A172 (cell line): ENCODE data around the gene IL4I1. TPM values are rescaled to one million over a fixed set of nuclear protein-coding genes. Genes with fewer than 3 reads are reported as not detected.

ENCODE experiments used
- DNase-seq: peaks from one replicate; pipeline ENCODE4 v3.0.0-alpha.2; 2015; ENCODE audit warnings: low spot score
- total RNA-seq: library from RNA; depleted of rRNA; stranded (reverse); fragments of >200 nt; shearing (Covaris generic); gene quantifications from 2 replicates; pipeline ENCODE4 v1.2.3, GENCODE V29; 2014; rRNA removed

The IL4I1 gene
- total RNA-seq, 1 experiment from 2014 or later = 15.4 TPM

GRCh38 chr19:49851456-49852259 is 45.0 kb downstream of the IL4I1 start:
- DNase-seq = no peak

- peak; percentile 86 for DNase-seq
Measured at GRCh38 chr19:49850487-49851342, 46.0 kb downstream of the IL4I1 start, which contains the start of gene PTOV1. TSS of gene PTOV1 (plus strand) at chr19:49851159.

- no peak for DNase-seq
Measured at GRCh38 chr19:49850221-49850486, 46.5 kb downstream of the IL4I1 start.

- DNase-seq = no peak
Measured at GRCh38 chr19:49849433-49850220, 47.1 kb downstream of the IL4I1 start.

GRCh38 chr19:49848938-49849337 is 47.7 kb downstream of the IL4I1 start:
- DNase-seq = no peak

GRCh38 chr19:49847731-49848696 is 48.7 kb downstream of the IL4I1 start:
- DNase-seq = peak; percentile 94

- no peak for DNase-seq
Measured at GRCh38 chr19:49846408-49846807, 50.3 kb downstream of the IL4I1 start.

- no peak for DNase-seq
Measured at GRCh38 chr19:49845414-49845813, 51.3 kb downstream of the IL4I1 start.

GRCh38 chr19:49844138-49845095 is 52.3 kb downstream of the IL4I1 start:
- DNase-seq = no peak

GRCh38 chr19:49843265-49843664 is 53.4 kb downstream of the IL4I1 start:
- no peak for DNase-seq

GRCh38 chr19:49840736-49841249 is 55.9 kb downstream of the IL4I1 start:
- no peak for DNase-seq

GRCh38 chr19:49840321-49840720 is 56.4 kb downstream of the IL4I1 start:
- no peak for DNase-seq

- DNase-seq = no peak
Measured at GRCh38 chr19:49839713-49840112, 57.0 kb downstream of the IL4I1 start.

Other genes starting within 250 kb of the IL4I1 start
- 72.2 and 75.6 TPM in 2 replicates for gene IRF3, start 231.0 kb downstream of the IL4I1 start, total RNA-seq
- gene BCL2L12, start 231.0 kb downstream of the IL4I1 start, total RNA-seq = 21.8 and 24.5 TPM in 2 replicates
- gene PRMT1, start 219.6 kb downstream of the IL4I1 start, total RNA-seq = 485 and 504 TPM in 2 replicates
- 2.7 and 3.2 TPM in 2 replicates for gene ADM5, start 207.3 kb downstream of the IL4I1 start, total RNA-seq
- gene CPT1C, start 205.8 kb downstream of the IL4I1 start, total RNA-seq = 0.53 and 6.1 TPM in 2 replicates
- gene TSKS, start 133.6 kb downstream of the IL4I1 start, total RNA-seq = not detected in 2 replicates
- gene AP2A1, start 129.9 kb downstream of the IL4I1 start, total RNA-seq = 116 and 130 TPM in 2 replicates
- 17.6 and 19.0 TPM in 2 replicates for gene FUZ, start 83.6 kb downstream of the IL4I1 start, total RNA-seq
- 28.6 and 34.8 TPM in 2 replicates for gene MED25, start 78.6 kb downstream of the IL4I1 start, total RNA-seq
- gene PTOV1, start 45.7 kb downstream of the IL4I1 start, total RNA-seq = 119 and 139 TPM in 2 replicates
- gene PNKP, start 29.3 kb downstream of the IL4I1 start, total RNA-seq = 50.7 and 63.0 TPM in 2 replicates
- 19.2 and 22.7 TPM in 2 replicates for gene AKT1S1, start 19.5 kb downstream of the IL4I1 start, total RNA-seq
- gene TBC1D17, start 19.2 kb downstream of the IL4I1 start, total RNA-seq = 10.1 and 11.9 TPM in 2 replicates
- 30.3 and 35.6 TPM in 2 replicates for gene ATF5, start 32.3 kb upstream of the IL4I1 start, total RNA-seq
- gene NUP62, start 32.6 kb upstream of the IL4I1 start, total RNA-seq = 84.6 and 91.3 TPM in 2 replicates
- not detected in 2 replicates for gene SIGLEC11, start 64.3 kb upstream of the IL4I1 start, total RNA-seq
- gene VRK3, start 128.5 kb upstream of the IL4I1 start, total RNA-seq = 26.0 and 45.6 TPM in 2 replicates
- gene ZNF473, start 129.1 kb upstream of the IL4I1 start, total RNA-seq = 17.8 and 21.0 TPM in 2 replicates